Measurements from ENCODE around the gene GCNT2.

GRCh38 chr6:10552270-10552810 lies 31.2 kb downstream of the GCNT2 start:
- TF ChIP-seq EP300 (IDR thresholded peaks at IDR 0.05) (no peak), CTCF (IDR thresholded peaks at IDR 0.05) (no peak), POLR2A (IDR thresholded peaks at IDR 0.05; ENCODE audit: low read depth) (no peak)
